K562 (cell line): ENCODE data around the gene LRRC8E. TPM values are rescaled to one million over a fixed set of nuclear protein-coding genes. Genes with fewer than 3 reads are reported as not detected.
A peak's percentile ranks its signal among the peaks of the same experiment; 100 is the strongest.

Source experiments
- ARHGAP35 ChIP-seq: fragments of 450-650 bp; IDR thresholded peaks from 2 replicates; pipeline ENCODE4 v1.6.1; 2018; ENCODE audit not compliant: partially characterized antibody
- ARNT ChIP-seq, 2 experiments: fragments of 450-650 bp; IDR thresholded peaks; 2 replicates each; pipeline ENCODE4 v1.6.1; 2016; ENCODE audit warnings: mild to moderate bottlenecking in 1 of 2
- BCOR ChIP-seq: fragments of 450-650 bp; IDR thresholded peaks from 2 replicates; pipeline ENCODE4 v1.6.1; 2016
- BRCA1 ChIP-seq, 2 experiments: fragments of 450-650 bp in 1 of 2; sonication (generic) in 1 of 2; formaldehyde crosslinking in 1 of 2; IDR thresholded peaks; 2 replicates each; pipeline versions ENCODE4 v1.5.0 to v1.6.1; 2017 to 2020; ENCODE audit warnings: mild to moderate bottlenecking in 1 of 2, missing genetic modification reagents in 1 of 2
- CAMTA2 ChIP-seq: fragments of 250-450 bp; sonication (Bioruptor Pico); conservative IDR thresholded peaks from 2 replicates; pipeline ENCODE4 v1.5.1; 2022
- FOXA1 ChIP-seq: fragments of 450-650 bp; IDR thresholded peaks from 2 replicates; pipeline ENCODE4 v1.6.1; 2016; ENCODE audit warnings: mild to moderate bottlenecking, borderline replicate concordance
- HSF4 ChIP-seq: fragments of 250-450 bp; sonication (Bioruptor Pico); IDR thresholded peaks from 2 replicates; pipeline ENCODE4 v2.1.2; 2022; ENCODE audit warnings: mild to moderate bottlenecking, moderate library complexity, borderline replicate concordance
- KLF1 ChIP-seq: fragments of 450-650 bp; IDR thresholded peaks from 2 replicates; pipeline ENCODE4 v1.6.1; 2016; ENCODE audit warnings: missing genetic modification characterization, missing compliant biosample characterization
- MEIS2 ChIP-seq: fragments of 450-650 bp; IDR thresholded peaks from 2 replicates; pipeline ENCODE4 v1.6.1; 2014; ENCODE audit warnings: mild to moderate bottlenecking; ENCODE audit not compliant: partially characterized antibody
- NR2C2 ChIP-seq, 2 experiments: fragments of 200-800 bp in 1 of 2; sonication (Bioruptor generic) in 1 of 2; sonication (generic) in 1 of 2; formaldehyde crosslinking in 1 of 2; IDR thresholded peaks; 2 replicates each; pipeline versions ENCODE4 v1.6.1 to v1.8.0; 2016 to 2022; ENCODE audit warnings: mild to moderate bottlenecking in 1 of 2, missing compliant biosample characterization in 1 of 2, missing genetic modification characterization in 1 of 2, missing genetic modification reagents in 1 of 2
- NR4A1 ChIP-seq, 2 experiments: fragments of 250-450 bp in 1 of 2; fragments of 450-650 bp in 1 of 2; sonication (Bioruptor Pico) in 1 of 2; IDR thresholded peaks; 2 replicates each; pipeline versions ENCODE4 v1.4.0 to v1.6.1; 2016 to 2020; ENCODE audit warnings: mild to moderate bottlenecking in 2 of 2, missing compliant biosample characterization in 1 of 2, missing genetic modification characterization in 1 of 2, moderate library complexity in 1 of 2
- RBBP5 ChIP-seq: fragments of 200-600 bp; sonication (generic); IDR thresholded peaks from 2 replicates; pipeline ENCODE4 v1.6.1; 2012; ENCODE audit warnings: borderline replicate concordance, mild to moderate bottlenecking, low read length, control low read depth, inconsistent platforms; ENCODE audit not compliant: insufficient read depth, poor library complexity, severe bottlenecking
- RFX5 ChIP-seq: IDR thresholded peaks from 2 replicates; pipeline ENCODE4 v1.6.1; 2011; ENCODE audit warnings: low read depth, mild to moderate bottlenecking, improper control_type of control experiment, low read length
- SAFB2 ChIP-seq: fragments of 200-400 bp; formaldehyde crosslinking; IDR thresholded peaks from 2 replicates; pipeline ENCODE4 v1.6.1; 2018; ENCODE audit warnings: borderline replicate concordance, low read length, low read depth, moderate library complexity; ENCODE audit not compliant: severe bottlenecking
- SIN3A ChIP-seq, 2 experiments: fragments of 150-350 bp in 1 of 2; IDR thresholded peaks; 2 replicates each; pipeline ENCODE4 v1.6.1; 2011 to 2016; ENCODE audit warnings: borderline replicate concordance in 2 of 2, low read depth in 2 of 2, low read length in 2 of 2, mild to moderate bottlenecking in 2 of 2, moderate library complexity in 2 of 2; ENCODE audit not compliant: control insufficient read depth in 1 of 2
- SMAD2 ChIP-seq: fragments of 150-350 bp; IDR thresholded peaks from 2 replicates; pipeline ENCODE4 v1.6.1; 2014; ENCODE audit warnings: low read depth, mild to moderate bottlenecking, low read length
- TCFL5 ChIP-seq: fragments of 250-450 bp; sonication (Bioruptor Pico); conservative IDR thresholded peaks from 2 replicates; pipeline ENCODE4 v1.6.1; 2021; ENCODE audit warnings: mild to moderate bottlenecking, moderate library complexity, matching md5 sums
- TOE1 ChIP-seq, 2 experiments: fragments of 450-650 bp in 1 of 2; sonication (generic) in 1 of 2; formaldehyde crosslinking in 1 of 2; IDR thresholded peaks; 2 replicates each; pipeline versions ENCODE4 v1.7.1 to v1.8.0; 2016 to 2022; ENCODE audit warnings: borderline replicate concordance in 2 of 2, mild to moderate bottlenecking in 2 of 2, antibody characterized with exemption in 1 of 2, inconsistent platforms in 1 of 2, low read depth in 1 of 2, missing genetic modification reagents in 1 of 2, moderate library complexity in 1 of 2
- YBX1 ChIP-seq: fragments of 450-650 bp; IDR thresholded peaks from 2 replicates; pipeline ENCODE4 v1.7.1; 2016; ENCODE audit warnings: mild to moderate bottlenecking
- ZBTB1 ChIP-seq: sonication (generic); formaldehyde crosslinking; IDR thresholded peaks from 2 replicates; pipeline ENCODE4 v1.8.1; 2023; ENCODE audit warnings: missing genetic modification reagents, low read depth, mild to moderate bottlenecking, borderline replicate concordance
- ZBTB17 ChIP-seq: fragments of 450-650 bp; formaldehyde crosslinking; IDR thresholded peaks from 2 replicates; pipeline ENCODE4 v1.4.0; 2020; ENCODE audit warnings: mild to moderate bottlenecking
- ZBTB7A ChIP-seq: IDR thresholded peaks from 2 replicates; pipeline ENCODE4 v1.6.1; 2011; ENCODE audit warnings: low read depth, mild to moderate bottlenecking, low read length, moderate library complexity, borderline replicate concordance; ENCODE audit not compliant: control insufficient read depth
- ZNF217 ChIP-seq: sonication (generic); formaldehyde crosslinking; IDR thresholded peaks from 2 replicates; pipeline ENCODE4 v1.8.0; 2022; ENCODE audit warnings: mild to moderate bottlenecking, missing genetic modification reagents
- ZNF431 ChIP-seq: sonication (generic); formaldehyde crosslinking; IDR thresholded peaks from 2 replicates; pipeline ENCODE4 v1.8.0; 2022; ENCODE audit warnings: mild to moderate bottlenecking, missing genetic modification reagents
- polyA plus RNA-seq, 8 experiments: library from polyadenylated mRNA; depleted of rRNA in 4 of 8; stranded (reverse) in 5 of 8; unstranded in 3 of 8; fragments of >200 nt; fragmentation: Nextera tagmentation in 2 of 8; fragmentation: Illumina TruSeq in 1 of 8; extraction: Ambion mirVana in 2 of 8; extraction: Trizol in 1 of 8; gene quantifications; 2 replicates each; pipeline versions ENCODE4 v1.2.1 to v1.2.3, GENCODE V29; 2011 to 2014; ENCODE audit warnings: inconsistent platforms in 1 of 8, missing spikeins in 1 of 8
- total RNA-seq, 7 experiments: library from RNA; depleted of rRNA in 6 of 7; stranded (reverse); fragments of >200 nt in 6 of 7; fragmentation: Illumina TruSeq in 2 of 7; extraction: Trizol in 2 of 7; gene quantifications; 2 replicates each; pipeline versions ENCODE4 v1.2.1 to v1.2.3, GENCODE V29; 2011 to 2021; ENCODE audit warnings: low replicate concordance in 1 of 7
- TF ChIP-seq, protein P1 (sequence below): sonication (generic); formaldehyde crosslinking; IDR thresholded peaks from 2 replicates; pipeline ENCODE4 v1.8.0; 2022; ENCODE audit warnings: missing genetic modification reagents, mild to moderate bottlenecking, borderline replicate concordance
- TF ChIP-seq, protein P2 (sequence below): sonication (generic); formaldehyde crosslinking; IDR thresholded peaks from 2 replicates; pipeline ENCODE4 v1.5.0; 2020; ENCODE audit warnings: missing genetic modification reagents

LRRC8E gene
- total and polyA plus RNA-seq, 9 of the 15 experiments (the other 6 are each of a cell fraction or from before 2014, with no cell fraction given): 0.08 to 5.7 (median 3.5) TPM; not detected in 1

DNA sequence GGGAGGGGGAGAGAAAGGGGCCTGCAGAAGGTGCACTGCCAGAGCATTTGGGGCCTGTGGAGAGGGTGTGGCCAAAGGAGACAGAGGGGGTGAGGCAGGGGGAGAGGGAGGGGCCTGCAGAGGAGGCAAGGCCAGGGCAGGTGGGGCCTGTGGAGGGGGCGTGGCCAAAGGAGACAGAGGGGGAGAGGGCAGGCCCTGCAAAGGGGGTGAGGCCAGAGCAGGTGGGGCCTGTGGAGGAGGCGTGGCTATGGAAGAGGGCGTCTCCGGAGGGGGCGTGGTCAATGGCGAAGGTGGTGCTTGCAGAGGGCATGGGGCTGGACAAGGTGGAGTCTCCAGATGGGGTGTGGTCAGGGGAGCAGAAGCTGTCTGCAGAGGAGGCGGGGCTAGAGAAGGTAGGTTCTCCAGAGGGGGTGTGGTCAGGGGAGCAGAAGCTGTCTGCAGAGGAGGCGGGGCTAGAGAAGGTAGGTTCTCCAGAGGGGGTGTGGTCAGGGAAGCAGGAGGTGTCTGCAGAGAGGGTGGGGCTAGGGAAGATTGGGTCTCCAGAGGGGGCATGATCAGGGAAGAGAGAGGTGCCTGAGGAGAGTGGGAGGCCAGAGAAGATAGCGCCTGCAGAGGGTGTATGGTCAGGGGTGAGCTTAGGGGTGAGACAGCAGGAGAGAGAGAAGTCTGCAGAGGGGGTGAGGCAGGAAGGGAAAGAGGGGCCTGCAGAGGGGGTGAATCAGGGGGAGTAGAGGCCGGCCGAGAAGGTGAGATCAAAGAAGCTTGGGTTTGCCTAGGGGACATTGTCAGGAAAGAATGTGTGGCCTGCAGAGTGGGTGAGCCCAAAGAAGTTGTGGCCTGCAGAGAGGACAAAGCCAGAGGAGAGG is 17.5 kb upstream of the LRRC8E start (continued):
- no peak for TF ChIP-seq MEIS2
- TF ChIP-seq ZBTB17: no peak
- no peak for TF ChIP-seq BRCA1 (IDR thresholded peaks at IDR 0.05)
- TF ChIP-seq BRCA1 (CRISPR knock-in tag; IDR thresholded peaks at IDR 0.05): no peak
- TF ChIP-seq ZBTB7A: peak; percentile 28; the same call in 1 of the 2 replicates
- TF ChIP-seq SIN3A (IDR thresholded peaks at IDR 0.05; ENCODE audit: borderline replicate concordance in 2 of 2, control insufficient read depth in 1 of 2, low read depth in 2 of 2, low read length in 2 of 2): no peak
- TF ChIP-seq SAFB2: no peak
- TF ChIP-seq NR4A1 (CRISPR knock-in tag; IDR thresholded peaks at IDR 0.05): 0 out of 2 replicates have a peak, but pooled peaks have one; percentile 9
- TF ChIP-seq NR4A1 (tag; IDR thresholded peaks at IDR 0.05): no peak
- no peak for TF ChIP-seq ZBTB1 (CRISPR knock-in tag)
- TF ChIP-seq CAMTA2 (CRISPR knock-in tag): no peak
- no peak for TF ChIP-seq YBX1
- TF ChIP-seq TOE1 (IDR thresholded peaks at IDR 0.05; ENCODE audit: borderline replicate concordance): no peak; the same call in 1 of the 2 replicates
- no peak for TF ChIP-seq TOE1 (CRISPR knock-in tag; IDR thresholded peaks at IDR 0.05; ENCODE audit: borderline replicate concordance, low read depth)
- no peak for TF ChIP-seq ARHGAP35
- no peak for TF ChIP-seq ZNF217 (CRISPR knock-in tag)
- no peak for TF ChIP-seq KLF1 (tag)
- TF ChIP-seq NR2C2 (CRISPR knock-in tag; IDR thresholded peaks at IDR 0.05): no peak
- no peak for TF ChIP-seq NR2C2 (tag; IDR thresholded peaks at IDR 0.05)
- TF ChIP-seq ARNT (IDR thresholded peaks at IDR 0.05): peak in 1 of 2 experiments; percentile 18; a peak in 1 of 4 replicates
- no peak for TF ChIP-seq RFX5
- no peak for TF ChIP-seq TCFL5
- no peak for TF ChIP-seq HSF4 (CRISPR knock-in tag)
- no peak for TF ChIP-seq BCOR
- no peak for TF ChIP-seq FOXA1
- no peak for TF ChIP-seq SMAD2
- TF ChIP-seq, protein P1, sequence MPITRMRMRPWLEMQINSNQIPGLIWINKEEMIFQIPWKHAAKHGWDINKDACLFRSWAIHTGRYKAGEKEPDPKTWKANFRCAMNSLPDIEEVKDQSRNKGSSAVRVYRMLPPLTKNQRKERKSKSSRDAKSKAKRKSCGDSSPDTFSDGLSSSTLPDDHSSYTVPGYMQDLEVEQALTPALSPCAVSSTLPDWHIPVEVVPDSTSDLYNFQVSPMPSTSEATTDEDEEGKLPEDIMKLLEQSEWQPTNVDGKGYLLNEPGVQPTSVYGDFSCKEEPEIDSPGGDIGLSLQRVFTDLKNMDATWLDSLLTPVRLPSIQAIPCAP (CRISPR knock-in tag): no peak
- no peak for TF ChIP-seq RBBP5
- no peak for TF ChIP-seq ZNF431 (CRISPR knock-in tag)
- TF ChIP-seq, protein P2, sequence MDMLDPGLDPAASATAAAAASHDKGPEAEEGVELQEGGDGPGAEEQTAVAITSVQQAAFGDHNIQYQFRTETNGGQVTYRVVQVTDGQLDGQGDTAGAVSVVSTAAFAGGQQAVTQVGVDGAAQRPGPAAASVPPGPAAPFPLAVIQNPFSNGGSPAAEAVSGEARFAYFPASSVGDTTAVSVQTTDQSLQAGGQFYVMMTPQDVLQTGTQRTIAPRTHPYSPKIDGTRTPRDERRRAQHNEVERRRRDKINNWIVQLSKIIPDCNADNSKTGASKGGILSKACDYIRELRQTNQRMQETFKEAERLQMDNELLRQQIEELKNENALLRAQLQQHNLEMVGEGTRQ: no peak
